GM06990 (cell line): ENCODE data around the gene EVC.

Source experiments
- DNase-seq: peaks from one replicate; pipeline ENCODE4 v3.0.0-alpha.2; 2011; ENCODE audit not compliant: insufficient read length; ENCODE audit errors: extremely low read depth
- H3K27me3 ChIP-seq: replicated peaks from 2 replicates; pipeline ENCODE4 v1.6.0; 2011; ENCODE audit warnings: low read length; ENCODE audit not compliant: control insufficient read depth, insufficient read depth
- H3K36me3 ChIP-seq: 2 replicates; pipeline ENCODE4 v1.5.1; 2011; ENCODE audit warnings: low read length; ENCODE audit not compliant: control insufficient read depth, insufficient read depth
- H3K4me3 ChIP-seq: replicated peaks from 2 replicates; pipeline ENCODE4 v1.5.1; 2011; ENCODE audit warnings: low read depth, mild to moderate bottlenecking, control low read depth, low read length
- CTCF ChIP-seq: IDR thresholded peaks from 2 replicates; pipeline ENCODE4 v1.5.1; 2011; ENCODE audit warnings: low read length, control low read depth, mild to moderate bottlenecking, inconsistent platforms; ENCODE audit not compliant: insufficient read depth, poor library complexity, severe bottlenecking

Gene EVC

GRCh38 chr4:5772528-5773270 lies 61.7 kb downstream of the EVC start:
- peaks cover 3% of the 10 kb centered on the region for H3K36me3 ChIP-seq
- no peak for TF ChIP-seq CTCF
- no peak overlapping the region for H3K4me3 ChIP-seq
- DNase-seq: no peak
- H3K27me3 ChIP-seq: no peaks in the 10 kb centered on the region

GRCh38 chr4:5773271-5773555 lies 62.2 kb downstream of the EVC start:
- Histone ChIP-seq H3K36me3 (peaks cover 1% of the 10 kb centered on the region), H3K4me3 (no peak overlapping the region), H3K27me3 (no peaks in the 10 kb centered on the region)
- TF ChIP-seq CTCF: no peak
- DNase-seq: no peak

- H3K36me3 ChIP-seq: no peaks in the 10 kb centered on the region; the same call in none of the 2 replicates
- TF ChIP-seq CTCF: no peak
- H3K27me3 ChIP-seq: no peaks in the 10 kb centered on the region
- no peak for DNase-seq
- no peak overlapping the region for H3K4me3 ChIP-seq
These were observed 63.5 kb downstream of the EVC start for GRCh38 chr4:5774416-5775036.

GRCh38 chr4:5776510-5776909 lies 65.5 kb downstream of the EVC start:
- H3K4me3 ChIP-seq: no peak overlapping the region
- H3K36me3 ChIP-seq: peaks cover 2% of the 10 kb centered on the region
- no peaks in the 10 kb centered on the region for H3K27me3 ChIP-seq
- DNase-seq: no peak
- no peak for TF ChIP-seq CTCF

- DNase-seq: no peak
- Histone ChIP-seq H3K27me3 (no peaks in the 10 kb centered on the region), H3K36me3 (peaks cover 2% of the 10 kb centered on the region), H3K4me3 (no peak overlapping the region)
- TF ChIP-seq CTCF: no peak
These were observed 70.0 kb downstream of the EVC start for GRCh38 chr4:5780831-5781480.
